Transverse colon (tissue), 4 donors: Measurements from ENCODE around the gene HDAC9.

Experiments used
- POLR2A ChIP-seq: fragments of 450-650 bp; IDR thresholded peaks from one replicate; pipeline ENCODE4 v1.6.1; 2016; ENCODE audit warnings: antibody characterized with exemption, mild to moderate bottlenecking, moderate library complexity
- POLR2AphosphoS5 ChIP-seq, 3 donors: sonication (generic); formaldehyde crosslinking; IDR thresholded peaks; one replicate each; pipeline ENCODE4 v1.6.1; 2016; ENCODE audit warnings: antibody characterized with exemption in 3 of 3
- TF ChIP-seq, protein P1 (sequence below), 5 experiments: fragments of 200-600 bp in 3 of 5; fragments of 450-650 bp in 2 of 5; sonication (generic) in 3 of 5; IDR thresholded peaks; 1 replicate in 2 of 5; 2 replicates in 3 of 5; pipeline ENCODE4 v1.5.1; 2016 to 2017; ENCODE audit warnings: antibody characterized with exemption in 5 of 5, inconsistent platforms in 3 of 5, mild to moderate bottlenecking in 2 of 5, moderate library complexity in 1 of 5

DNA sequence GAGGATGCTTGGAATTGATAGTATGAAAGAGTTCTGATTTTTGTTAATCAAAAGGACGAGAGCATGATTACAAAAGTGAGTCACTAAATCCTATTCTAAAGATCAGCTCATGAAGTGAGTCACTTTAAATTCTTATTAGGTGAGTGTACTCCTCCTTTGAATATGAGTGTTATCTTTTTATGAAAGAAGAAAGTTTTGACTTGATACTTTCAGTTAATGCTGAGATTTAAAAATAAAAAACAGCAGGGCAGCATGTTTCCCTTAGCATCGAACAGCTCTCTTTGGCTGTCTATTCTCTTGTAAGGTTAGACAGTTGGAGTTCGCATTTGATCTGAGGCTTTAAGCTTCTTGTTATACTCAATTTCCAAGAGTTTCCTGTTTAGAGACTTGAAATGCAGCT is 399.9 kb downstream of the HDAC9 start:
- TF ChIP-seq POLR2A (no peak), POLR2AphosphoS5 (IDR thresholded peaks at IDR 0.05) (no peak)
- TF ChIP-seq, protein P1, sequence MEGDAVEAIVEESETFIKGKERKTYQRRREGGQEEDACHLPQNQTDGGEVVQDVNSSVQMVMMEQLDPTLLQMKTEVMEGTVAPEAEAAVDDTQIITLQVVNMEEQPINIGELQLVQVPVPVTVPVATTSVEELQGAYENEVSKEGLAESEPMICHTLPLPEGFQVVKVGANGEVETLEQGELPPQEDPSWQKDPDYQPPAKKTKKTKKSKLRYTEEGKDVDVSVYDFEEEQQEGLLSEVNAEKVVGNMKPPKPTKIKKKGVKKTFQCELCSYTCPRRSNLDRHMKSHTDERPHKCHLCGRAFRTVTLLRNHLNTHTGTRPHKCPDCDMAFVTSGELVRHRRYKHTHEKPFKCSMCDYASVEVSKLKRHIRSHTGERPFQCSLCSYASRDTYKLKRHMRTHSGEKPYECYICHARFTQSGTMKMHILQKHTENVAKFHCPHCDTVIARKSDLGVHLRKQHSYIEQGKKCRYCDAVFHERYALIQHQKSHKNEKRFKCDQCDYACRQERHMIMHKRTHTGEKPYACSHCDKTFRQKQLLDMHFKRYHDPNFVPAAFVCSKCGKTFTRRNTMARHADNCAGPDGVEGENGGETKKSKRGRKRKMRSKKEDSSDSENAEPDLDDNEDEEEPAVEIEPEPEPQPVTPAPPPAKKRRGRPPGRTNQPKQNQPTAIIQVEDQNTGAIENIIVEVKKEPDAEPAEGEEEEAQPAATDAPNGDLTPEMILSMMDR (IDR thresholded peaks at IDR 0.05), result no peak
